Measurements from ENCODE around the gene SARM1. TPM values are rescaled to one million over a fixed set of nuclear protein-coding genes. Genes with fewer than 3 reads are reported as not detected.

The SARM1 gene
- total and polyA plus RNA-seq, 2 of the 8 experiments (the other 6 are each of a cell fraction or from before 2014, with no cell fraction given): 5.8 to 9.2 TPM

- Histone ChIP-seq H3K4me2 (ENCODE audit: insufficient read depth in 1 of 2, low read depth in 2 of 2, low read length in 2 of 2) (no peak overlapping the region), H3K79me2 (ENCODE audit: control insufficient read depth in 1 of 2, insufficient read depth in 2 of 2, low read length in 2 of 2) (no peaks in the 10 kb centered on the region; a peak in 1 of 4 replicates), H3K4ac (replicated peaks; ENCODE audit: insufficient read length, low read depth, low read length) (no peak overlapping the region), H3K9ac (replicated peaks in 1 of 4; ENCODE audit: extremely low read depth in 1 of 4, low read depth in 3 of 4, low read length in 3 of 4) (no peak overlapping the region), H3K36me3 (ENCODE audit: control insufficient read depth in 2 of 4, insufficient read depth in 4 of 4, low read length in 3 of 4) (no peaks in the 10 kb centered on the region), H3K27ac (ENCODE audit: low read depth, low read length) (no peak overlapping the region), H2AFZ (ENCODE audit: low read length) (no peak overlapping the region), H2BK5ac (ENCODE audit: low read depth, low read length) (no peak overlapping the region), H3K79me1 (ENCODE audit: low read depth, low read length) (no peaks in the 10 kb centered on the region; the same call in 1 of the 2 replicates), H4K20me1 (replicated peaks in 1 of 2; ENCODE audit: control insufficient read depth in 1 of 2, insufficient read depth in 2 of 2, low read length in 2 of 2) (no peaks in the 10 kb centered on the region), H3K14ac (ENCODE audit: insufficient read length) (no peak overlapping the region), H3K27me3 (replicated peaks in 1 of 4; ENCODE audit: control insufficient read depth in 3 of 4, extremely low read depth in 1 of 4, insufficient read depth in 3 of 4, low read length in 3 of 4) (peaks cover 0 to 26% (median 9%) of the 10 kb centered on the region in 4 experiments; a peak in 5 of 7 replicates), H3K4me3 (ENCODE audit: extremely low read depth in 1 of 4, insufficient read depth in 2 of 4, low read depth in 3 of 4, low read length in 4 of 4) (no peak overlapping the region), H2BK12ac (ENCODE audit: low read depth, low read length) (no peak overlapping the region), H4K5ac (ENCODE audit: insufficient read length, low read depth, low read length) (no peak overlapping the region), H3K18ac (ENCODE audit: extremely low read depth, low read length) (no peak overlapping the region), H2AK5ac (ENCODE audit: low read depth, low read length) (no peak overlapping the region), H3K9me3 (ENCODE audit: insufficient read depth in 2 of 2, low read depth in 1 of 2, low read length in 1 of 2) (no peaks in the 10 kb centered on the region), H3K4me1 (replicated peaks in 1 of 4; ENCODE audit: control insufficient read depth in 3 of 4, insufficient read depth in 4 of 4, low read length in 3 of 4) (peaks cover 7 to 32% (median 17%) of the 10 kb centered on the region in 4 experiments), H4K8ac (ENCODE audit: extremely low read depth, insufficient read depth, low read length) (no peak overlapping the region), H3K23me2 (ENCODE audit: low read depth, low read length) (no peaks in the 10 kb centered on the region), H2BK120ac (replicated peaks; ENCODE audit: low read depth, low read length) (no peak overlapping the region), H4K91ac (replicated peaks; ENCODE audit: insufficient read length, low read length) (no peak overlapping the region), H2BK15ac (ENCODE audit: low read length) (no peak overlapping the region), H2BK20ac (ENCODE audit: low read length) (no peak overlapping the region), H3K56ac (replicated peaks; ENCODE audit: insufficient read length, low read depth, low read length) (no peak overlapping the region), H3K23ac (ENCODE audit: insufficient read length) (no peak overlapping the region)
- ChIA-PET CTCF (ENCODE audit: partially characterized antibody) (interaction anchor here (0.8 to 4.5 kb wide), 5 partner anchors 17 to 151 kb away, joined by 3 to 28 read pairs (median 3); partner anchors contain the start of gene VTN), POLR2A (ENCODE audit: partially characterized antibody) (interaction anchor here (0.7 to 12.8 kb wide), 3 partner anchors 10 to 444 kb away, joined by 3 to 135 read pairs (median 5); no protein-coding TSS in a partner anchor)
- DNase-seq (ENCODE audit: low read depth in 1 of 2, low spot score in 2 of 2) (no peak), FAIRE-seq (no peak)
- 93% methylated on average over 4 of the region's 4 CpGs; no CpG with 5 or more reads in 1 of the 2 experiments for WGBS, 2 experiments (ENCODE audit: extremely low coverage in 1 of 2, insufficient coverage in 1 of 2, insufficient read length in 1 of 2, insufficient replicate concordance in 2 of 2, low coverage in 1 of 2, low lambda C conversion rate in 2 of 2, missing lambda C conversion rate in 1 of 2)
- no peak for TF ChIP-seq CHD1 (IDR thresholded peaks at IDR 0.05; ENCODE audit: low read depth, low read length)
- no peak for TF ChIP-seq HDAC6 (IDR thresholded peaks at IDR 0.05; ENCODE audit: low read depth, low read length)
- no peak for TF ChIP-seq ATF3 (IDR thresholded peaks at IDR 0.05; ENCODE audit: insufficient read depth, low read depth, low read length)
- TF ChIP-seq EP300 (IDR thresholded peaks at IDR 0.05; ENCODE audit: borderline replicate concordance in 1 of 2, low read depth in 2 of 2, low read length in 2 of 2): no peak
- no peak for TF ChIP-seq SIN3A (conservative IDR thresholded peaks at IDR 0.05 in 1 of 2, IDR thresholded peaks at IDR 0.05 in 1 of 2; ENCODE audit: low read depth in 1 of 2, low read length in 2 of 2)
- TF ChIP-seq CREB1 (IDR thresholded peaks at IDR 0.05): no peak
- TF ChIP-seq KDM5A (IDR thresholded peaks at IDR 0.05; ENCODE audit: low read length): no peak
- TF ChIP-seq BACH1 (IDR thresholded peaks at IDR 0.05; ENCODE audit: low read length): no peak
- no peak for TF ChIP-seq MAX (IDR thresholded peaks at IDR 0.05)
- TF ChIP-seq FOSL1 (IDR thresholded peaks at IDR 0.05; ENCODE audit: insufficient read depth, low read depth, low read length): no peak
- no peak for TF ChIP-seq SUZ12 (IDR thresholded peaks at IDR 0.05; ENCODE audit: low read length)
Measured at GRCh38 chr17:28399808-28400207, 28.3 kb downstream of the SARM1 start.

Data from H1 (cell line).